Esophagus squamous epithelium (tissue), 4 donors: ENCODE results near the gene TUFM.

ENCODE experiments used
- CTCF ChIP-seq, 6 experiments: fragments of 450-650 bp in 4 of 6; fragments of 200-600 bp in 2 of 6; sonication (generic) in 2 of 6; IDR thresholded peaks; one replicate each; pipeline ENCODE4 v1.5.1; 2016 to 2019; ENCODE audit warnings: antibody characterized with exemption in 6 of 6, mild to moderate bottlenecking in 4 of 6, moderate library complexity in 4 of 6
- POLR2A ChIP-seq, 4 donors: fragments of 450-650 bp; IDR thresholded peaks; one replicate each; pipeline ENCODE4 v1.6.1; 2017; ENCODE audit warnings: antibody characterized with exemption in 4 of 4, mild to moderate bottlenecking in 4 of 4, moderate library complexity in 3 of 4

- no peak for TF ChIP-seq CTCF (IDR thresholded peaks at IDR 0.05)
- TF ChIP-seq POLR2A (IDR thresholded peaks at IDR 0.05), result no peak
Measured at GRCh38 chr16:28834349-28834748, 11.8 kb downstream of the TUFM start.
